H1 (cell line): ENCODE data around the gene MED1. TPM values are rescaled to one million over a fixed set of nuclear protein-coding genes. Genes with fewer than 3 reads are reported as not detected.

Experiments used
- BACH1 ChIP-seq: IDR thresholded peaks from 2 replicates; pipeline ENCODE4 v1.6.1; 2012; ENCODE audit warnings: low read length, improper control_type of control experiment
- CBX5 ChIP-seq: fragments of 300-800, 300-1000 bp; sonication (generic); IDR thresholded peaks from 2 replicates; pipeline ENCODE4 v1.7.1; 2016; ENCODE audit warnings: antibody characterized with exemption, low read length, low read depth
- CREB1 ChIP-seq: IDR thresholded peaks from 2 replicates; pipeline ENCODE4 v1.6.1; 2012; ENCODE audit warnings: inconsistent platforms
- PHF8 ChIP-seq: fragments of 200-600 bp; sonication (generic); conservative IDR thresholded peaks from 2 replicates; pipeline ENCODE4 v1.7.1; 2012; ENCODE audit warnings: low read depth, mild to moderate bottlenecking, inconsistent platforms, low read length, moderate library complexity
- POLR2A ChIP-seq, 2 experiments: IDR thresholded peaks; 1 replicate in 1 of 2; 2 replicates in 1 of 2; pipeline ENCODE4 v1.6.1; 2011; ENCODE audit warnings: low read depth in 2 of 2, low read length in 2 of 2, mild to moderate bottlenecking in 2 of 2; ENCODE audit errors: control extremely low read depth in 1 of 2
- RNF2 ChIP-seq: fragments of 200-900, 300-1000 bp; sonication (generic); IDR thresholded peaks from 2 replicates; pipeline ENCODE4 v1.7.1; 2016; ENCODE audit warnings: borderline replicate concordance, low read depth, mild to moderate bottlenecking, antibody characterized with exemption, low read length; ENCODE audit not compliant: poor library complexity, severe bottlenecking; ENCODE audit errors: missing control alignments
- polyA plus RNA-seq, 7 experiments: library from polyadenylated mRNA; depleted of rRNA in 3 of 7; stranded (reverse) in 5 of 7; unstranded in 2 of 7; fragments of >200 nt in 5 of 7; fragments of 200-250 nt in 2 of 7; gene quantifications; 1 replicate in 5 of 7; 2 replicates in 1 of 7; 4 replicates in 1 of 7; pipeline versions ENCODE4 v1.2.1 to v1.2.3, GENCODE V29; 2011 to 2013; ENCODE audit warnings: missing spikeins in 2 of 7, mixed read lengths in 2 of 7
- total RNA-seq: library from RNA; stranded (reverse); fragmentation: NEBNext Ultra II Directional; extraction: Animal tissue kit (Norgen Biotek cat#: 25700); gene quantifications from 2 replicates; pipeline ENCODE4 v1.2.1, GENCODE V29; 2021
- TF ChIP-seq, protein P1 (sequence below): fragments of 300-600 bp; sonication (generic); IDR thresholded peaks from 2 replicates; pipeline ENCODE4 v1.7.1; 2012; ENCODE audit warnings: low read length, moderate library complexity, mild to moderate bottlenecking, inconsistent platforms; ENCODE audit not compliant: insufficient replicate concordance
- TF ChIP-seq, protein P2 (sequence below): IDR thresholded peaks from 2 replicates; pipeline ENCODE4 v1.6.1; 2012; ENCODE audit warnings: low read length, inconsistent platforms

Gene MED1
- total and polyA plus RNA-seq, 2 of the 8 experiments (the other 6 are each of a cell fraction or from before 2014, with no cell fraction given) = 24.7 to 56.5 TPM

DNA sequence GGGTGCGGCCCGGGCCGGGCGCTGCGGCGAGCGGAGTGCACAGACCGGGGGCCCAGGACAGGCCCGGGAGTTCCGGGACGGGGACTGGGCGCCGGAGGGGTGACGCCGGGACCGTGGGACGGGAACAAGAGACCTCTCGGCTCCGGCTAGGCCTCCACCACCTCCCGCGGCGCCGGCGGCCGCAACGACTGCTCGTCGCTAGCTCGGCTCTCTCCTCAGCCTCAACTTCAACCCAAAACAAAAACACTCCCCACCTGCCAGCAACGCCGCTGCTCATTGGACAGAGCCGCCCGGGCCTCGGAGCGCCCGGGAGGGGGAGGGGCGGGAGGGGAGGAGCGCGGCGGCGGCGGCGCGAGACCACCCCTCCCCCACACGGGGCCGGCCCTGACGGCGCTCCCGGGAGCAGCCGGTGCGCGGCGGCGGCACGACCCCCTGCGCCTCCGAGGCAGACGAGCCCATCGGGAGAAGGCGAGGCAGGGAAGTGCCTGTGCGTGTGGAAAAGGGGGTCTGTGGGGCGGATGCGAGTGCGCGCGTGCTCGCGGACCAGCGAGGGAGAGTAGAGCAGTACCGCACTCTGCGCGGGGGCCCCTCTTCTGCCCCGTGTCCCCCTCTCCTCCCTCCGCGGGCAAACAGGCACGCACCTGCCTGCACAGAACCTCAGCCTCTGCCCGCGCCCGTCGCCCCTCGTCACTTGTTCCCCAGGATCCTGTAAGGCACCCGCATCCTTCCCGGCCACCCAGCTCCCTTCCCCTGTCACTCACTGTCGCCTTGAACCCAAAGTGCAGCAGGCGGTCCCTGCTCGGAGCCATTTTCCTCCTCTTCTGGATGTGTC lies 49.4 kb downstream of the MED1 start, which contains the start of gene FBXL20 (continued):
- TF ChIP-seq, protein P1, sequence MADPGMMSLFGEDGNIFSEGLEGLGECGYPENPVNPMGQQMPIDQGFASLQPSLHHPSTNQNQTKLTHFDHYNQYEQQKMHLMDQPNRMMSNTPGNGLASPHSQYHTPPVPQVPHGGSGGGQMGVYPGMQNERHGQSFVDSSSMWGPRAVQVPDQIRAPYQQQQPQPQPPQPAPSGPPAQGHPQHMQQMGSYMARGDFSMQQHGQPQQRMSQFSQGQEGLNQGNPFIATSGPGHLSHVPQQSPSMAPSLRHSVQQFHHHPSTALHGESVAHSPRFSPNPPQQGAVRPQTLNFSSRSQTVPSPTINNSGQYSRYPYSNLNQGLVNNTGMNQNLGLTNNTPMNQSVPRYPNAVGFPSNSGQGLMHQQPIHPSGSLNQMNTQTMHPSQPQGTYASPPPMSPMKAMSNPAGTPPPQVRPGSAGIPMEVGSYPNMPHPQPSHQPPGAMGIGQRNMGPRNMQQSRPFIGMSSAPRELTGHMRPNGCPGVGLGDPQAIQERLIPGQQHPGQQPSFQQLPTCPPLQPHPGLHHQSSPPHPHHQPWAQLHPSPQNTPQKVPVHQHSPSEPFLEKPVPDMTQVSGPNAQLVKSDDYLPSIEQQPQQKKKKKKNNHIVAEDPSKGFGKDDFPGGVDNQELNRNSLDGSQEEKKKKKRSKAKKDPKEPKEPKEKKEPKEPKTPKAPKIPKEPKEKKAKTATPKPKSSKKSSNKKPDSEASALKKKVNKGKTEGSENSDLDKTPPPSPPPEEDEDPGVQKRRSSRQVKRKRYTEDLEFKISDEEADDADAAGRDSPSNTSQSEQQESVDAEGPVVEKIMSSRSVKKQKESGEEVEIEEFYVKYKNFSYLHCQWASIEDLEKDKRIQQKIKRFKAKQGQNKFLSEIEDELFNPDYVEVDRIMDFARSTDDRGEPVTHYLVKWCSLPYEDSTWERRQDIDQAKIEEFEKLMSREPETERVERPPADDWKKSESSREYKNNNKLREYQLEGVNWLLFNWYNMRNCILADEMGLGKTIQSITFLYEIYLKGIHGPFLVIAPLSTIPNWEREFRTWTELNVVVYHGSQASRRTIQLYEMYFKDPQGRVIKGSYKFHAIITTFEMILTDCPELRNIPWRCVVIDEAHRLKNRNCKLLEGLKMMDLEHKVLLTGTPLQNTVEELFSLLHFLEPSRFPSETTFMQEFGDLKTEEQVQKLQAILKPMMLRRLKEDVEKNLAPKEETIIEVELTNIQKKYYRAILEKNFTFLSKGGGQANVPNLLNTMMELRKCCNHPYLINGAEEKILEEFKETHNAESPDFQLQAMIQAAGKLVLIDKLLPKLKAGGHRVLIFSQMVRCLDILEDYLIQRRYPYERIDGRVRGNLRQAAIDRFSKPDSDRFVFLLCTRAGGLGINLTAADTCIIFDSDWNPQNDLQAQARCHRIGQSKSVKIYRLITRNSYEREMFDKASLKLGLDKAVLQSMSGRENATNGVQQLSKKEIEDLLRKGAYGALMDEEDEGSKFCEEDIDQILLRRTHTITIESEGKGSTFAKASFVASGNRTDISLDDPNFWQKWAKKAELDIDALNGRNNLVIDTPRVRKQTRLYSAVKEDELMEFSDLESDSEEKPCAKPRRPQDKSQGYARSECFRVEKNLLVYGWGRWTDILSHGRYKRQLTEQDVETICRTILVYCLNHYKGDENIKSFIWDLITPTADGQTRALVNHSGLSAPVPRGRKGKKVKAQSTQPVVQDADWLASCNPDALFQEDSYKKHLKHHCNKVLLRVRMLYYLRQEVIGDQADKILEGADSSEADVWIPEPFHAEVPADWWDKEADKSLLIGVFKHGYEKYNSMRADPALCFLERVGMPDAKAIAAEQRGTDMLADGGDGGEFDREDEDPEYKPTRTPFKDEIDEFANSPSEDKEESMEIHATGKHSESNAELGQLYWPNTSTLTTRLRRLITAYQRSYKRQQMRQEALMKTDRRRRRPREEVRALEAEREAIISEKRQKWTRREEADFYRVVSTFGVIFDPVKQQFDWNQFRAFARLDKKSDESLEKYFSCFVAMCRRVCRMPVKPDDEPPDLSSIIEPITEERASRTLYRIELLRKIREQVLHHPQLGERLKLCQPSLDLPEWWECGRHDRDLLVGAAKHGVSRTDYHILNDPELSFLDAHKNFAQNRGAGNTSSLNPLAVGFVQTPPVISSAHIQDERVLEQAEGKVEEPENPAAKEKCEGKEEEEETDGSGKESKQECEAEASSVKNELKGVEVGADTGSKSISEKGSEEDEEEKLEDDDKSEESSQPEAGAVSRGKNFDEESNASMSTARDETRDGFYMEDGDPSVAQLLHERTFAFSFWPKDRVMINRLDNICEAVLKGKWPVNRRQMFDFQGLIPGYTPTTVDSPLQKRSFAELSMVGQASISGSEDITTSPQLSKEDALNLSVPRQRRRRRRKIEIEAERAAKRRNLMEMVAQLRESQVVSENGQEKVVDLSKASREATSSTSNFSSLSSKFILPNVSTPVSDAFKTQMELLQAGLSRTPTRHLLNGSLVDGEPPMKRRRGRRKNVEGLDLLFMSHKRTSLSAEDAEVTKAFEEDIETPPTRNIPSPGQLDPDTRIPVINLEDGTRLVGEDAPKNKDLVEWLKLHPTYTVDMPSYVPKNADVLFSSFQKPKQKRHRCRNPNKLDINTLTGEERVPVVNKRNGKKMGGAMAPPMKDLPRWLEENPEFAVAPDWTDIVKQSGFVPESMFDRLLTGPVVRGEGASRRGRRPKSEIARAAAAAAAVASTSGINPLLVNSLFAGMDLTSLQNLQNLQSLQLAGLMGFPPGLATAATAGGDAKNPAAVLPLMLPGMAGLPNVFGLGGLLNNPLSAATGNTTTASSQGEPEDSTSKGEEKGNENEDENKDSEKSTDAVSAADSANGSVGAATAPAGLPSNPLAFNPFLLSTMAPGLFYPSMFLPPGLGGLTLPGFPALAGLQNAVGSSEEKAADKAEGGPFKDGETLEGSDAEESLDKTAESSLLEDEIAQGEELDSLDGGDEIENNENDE = no peak
- TF ChIP-seq PHF8 = peak; percentile 88
- TF ChIP-seq CREB1 = no peak
- TF ChIP-seq BACH1 = peak; percentile 40; the same call in 1 of the 2 replicates
- TF ChIP-seq RNF2 = no peak
- TF ChIP-seq POLR2A (IDR thresholded peaks at IDR 0.05; ENCODE audit: control extremely low read depth in 1 of 2, low read depth in 2 of 2, low read length in 2 of 2) = peak; percentile 79 to 90
- TF ChIP-seq CBX5 = no peak
- TF ChIP-seq, protein P2, sequence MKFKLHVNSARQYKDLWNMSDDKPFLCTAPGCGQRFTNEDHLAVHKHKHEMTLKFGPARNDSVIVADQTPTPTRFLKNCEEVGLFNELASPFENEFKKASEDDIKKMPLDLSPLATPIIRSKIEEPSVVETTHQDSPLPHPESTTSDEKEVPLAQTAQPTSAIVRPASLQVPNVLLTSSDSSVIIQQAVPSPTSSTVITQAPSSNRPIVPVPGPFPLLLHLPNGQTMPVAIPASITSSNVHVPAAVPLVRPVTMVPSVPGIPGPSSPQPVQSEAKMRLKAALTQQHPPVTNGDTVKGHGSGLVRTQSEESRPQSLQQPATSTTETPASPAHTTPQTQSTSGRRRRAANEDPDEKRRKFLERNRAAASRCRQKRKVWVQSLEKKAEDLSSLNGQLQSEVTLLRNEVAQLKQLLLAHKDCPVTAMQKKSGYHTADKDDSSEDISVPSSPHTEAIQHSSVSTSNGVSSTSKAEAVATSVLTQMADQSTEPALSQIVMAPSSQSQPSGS = no peak
